Smooth muscle cell of the brain vasculature (primary cell): Measurements from ENCODE around the gene CFAP73.
"Not testable (repeated sequence)": the region's sequence is repeated elsewhere in the genome, so short reads cannot be mapped to it uniquely, and the experiment has no call there.

Source experiments
- DNase-seq: peaks from one replicate; pipeline ENCODE4 v3.0.0-alpha.2; 2012; ENCODE audit warnings: low read depth, low spot score

The CFAP73 gene

DNA sequence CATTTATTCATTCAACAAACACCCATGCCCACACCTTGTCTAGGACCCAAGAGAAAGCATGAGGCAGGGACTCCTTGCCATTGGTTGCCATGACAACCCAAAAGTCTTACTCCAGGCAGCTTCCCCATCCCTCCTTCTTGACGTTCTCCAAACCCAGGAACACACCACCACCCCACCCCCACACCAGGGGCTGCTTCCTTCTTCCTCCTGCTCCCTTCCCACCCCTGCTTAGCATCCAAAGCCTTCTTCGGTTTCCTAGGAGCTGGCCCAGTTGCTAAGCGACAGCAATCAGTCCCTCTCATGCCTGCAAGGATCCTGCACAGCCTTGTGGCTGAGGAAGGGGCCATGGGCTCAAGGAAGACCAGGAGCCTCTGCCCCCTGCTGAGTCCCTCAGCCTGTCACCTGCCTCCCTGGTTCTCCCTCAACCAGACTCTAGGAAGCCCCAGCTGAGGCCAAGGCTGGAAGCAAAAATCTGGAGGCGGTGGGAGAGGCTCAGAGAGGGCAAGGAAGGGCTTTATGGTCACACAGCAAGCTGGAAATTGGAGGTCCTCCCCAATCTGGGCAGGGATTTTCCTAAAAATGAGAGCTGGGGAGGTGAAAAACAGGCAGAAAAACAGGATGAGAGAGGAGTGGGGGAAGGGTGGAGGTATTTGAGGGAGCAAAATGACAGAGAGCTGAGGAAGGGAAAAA is 29.4 kb upstream of the CFAP73 start:
- no peak for DNase-seq

DNA sequence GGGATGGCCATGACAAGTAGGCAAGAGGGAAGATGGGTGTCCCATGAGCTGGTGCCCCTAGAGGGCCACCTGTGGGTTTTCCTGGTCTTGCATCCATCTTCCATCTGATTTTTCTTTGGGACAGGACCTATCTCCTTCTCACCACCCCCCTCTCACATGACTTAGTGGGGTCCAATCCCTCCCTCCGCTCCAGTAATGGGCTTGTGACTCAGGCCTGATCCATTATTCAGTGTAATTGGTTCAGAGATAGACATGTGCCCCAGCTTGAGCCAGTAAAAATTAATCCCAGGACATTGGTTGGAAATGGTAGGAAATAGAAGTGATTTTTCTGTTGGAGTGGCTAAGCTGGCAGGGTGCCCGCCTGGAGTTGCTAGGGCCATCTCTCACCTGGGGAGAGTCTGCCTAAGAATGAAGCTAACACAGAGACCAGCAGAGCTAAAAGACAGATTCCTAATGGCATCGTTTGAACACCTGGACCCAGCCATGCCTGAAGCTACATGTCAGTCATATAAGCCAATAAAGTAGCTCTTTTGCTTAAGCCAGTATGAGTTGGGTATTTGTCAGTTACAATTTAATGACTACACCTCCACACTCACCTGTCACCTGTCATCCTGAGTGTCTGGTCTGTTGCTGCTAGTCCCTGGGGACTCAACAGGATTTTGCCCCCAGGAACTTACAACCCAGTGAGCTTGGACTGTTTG is 28.7 kb upstream of the CFAP73 start:
- DNase-seq, result no peak

DNA sequence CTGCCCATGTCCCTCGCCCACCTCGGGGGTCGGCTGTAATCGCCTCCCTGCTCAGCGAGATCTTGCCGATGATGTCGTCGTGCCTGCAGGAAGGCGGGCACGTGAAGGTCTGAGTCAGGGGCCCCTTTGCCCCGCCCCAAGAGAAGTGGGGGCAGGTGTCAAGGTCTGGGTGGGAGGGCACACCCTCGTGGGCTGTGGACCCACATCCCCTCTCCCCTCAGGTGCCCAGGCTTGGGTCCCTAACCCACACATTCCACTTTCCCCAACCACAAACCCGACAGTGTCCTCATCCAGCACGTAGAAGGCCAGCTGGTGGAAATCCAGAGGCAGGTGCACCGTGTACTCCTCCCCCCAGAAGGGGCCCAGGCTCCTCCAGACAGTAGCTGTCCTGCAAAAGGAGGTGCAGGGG is 21.7 kb upstream of the CFAP73 start:
- no peak for DNase-seq

DNA sequence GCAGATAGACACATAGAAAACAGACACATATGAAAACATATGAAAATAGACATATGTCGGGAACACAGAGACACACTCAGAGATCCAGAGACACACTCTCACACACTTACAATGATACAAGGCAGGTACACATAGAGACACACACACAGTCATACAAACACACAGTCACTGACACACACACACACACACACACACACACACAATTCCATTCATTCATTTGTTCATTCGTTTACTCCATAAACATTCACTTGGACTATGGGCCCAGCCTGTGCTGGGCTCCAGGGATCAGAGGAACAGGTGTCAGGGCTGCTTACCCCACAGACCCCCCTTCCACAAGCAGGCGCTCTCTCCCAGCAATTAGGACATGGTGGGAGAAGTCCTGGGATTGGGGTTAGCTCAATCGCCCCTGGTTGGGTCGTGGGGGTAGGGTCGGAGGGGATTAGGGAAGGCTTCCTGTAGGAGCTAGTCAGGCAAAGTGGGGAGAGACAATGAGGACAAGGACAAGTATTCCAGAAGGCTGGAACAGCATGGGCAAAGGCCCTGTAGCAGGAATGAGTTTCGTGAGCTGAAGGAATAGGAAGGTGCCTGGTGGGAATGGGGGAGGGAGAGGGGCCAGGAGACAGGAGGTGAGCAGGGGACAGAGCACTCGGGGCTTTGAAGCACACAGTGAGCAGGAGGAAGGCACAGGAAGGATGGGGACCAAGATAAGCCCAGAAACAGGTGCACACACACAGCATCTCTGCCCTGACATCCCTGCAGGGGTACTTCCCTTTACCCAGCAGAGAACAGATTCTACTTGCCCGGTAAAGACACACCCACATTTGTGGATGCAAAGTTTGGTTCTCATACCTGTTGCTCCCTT is 20.5 kb upstream of the CFAP73 start:
- DNase-seq, result no peak

DNA sequence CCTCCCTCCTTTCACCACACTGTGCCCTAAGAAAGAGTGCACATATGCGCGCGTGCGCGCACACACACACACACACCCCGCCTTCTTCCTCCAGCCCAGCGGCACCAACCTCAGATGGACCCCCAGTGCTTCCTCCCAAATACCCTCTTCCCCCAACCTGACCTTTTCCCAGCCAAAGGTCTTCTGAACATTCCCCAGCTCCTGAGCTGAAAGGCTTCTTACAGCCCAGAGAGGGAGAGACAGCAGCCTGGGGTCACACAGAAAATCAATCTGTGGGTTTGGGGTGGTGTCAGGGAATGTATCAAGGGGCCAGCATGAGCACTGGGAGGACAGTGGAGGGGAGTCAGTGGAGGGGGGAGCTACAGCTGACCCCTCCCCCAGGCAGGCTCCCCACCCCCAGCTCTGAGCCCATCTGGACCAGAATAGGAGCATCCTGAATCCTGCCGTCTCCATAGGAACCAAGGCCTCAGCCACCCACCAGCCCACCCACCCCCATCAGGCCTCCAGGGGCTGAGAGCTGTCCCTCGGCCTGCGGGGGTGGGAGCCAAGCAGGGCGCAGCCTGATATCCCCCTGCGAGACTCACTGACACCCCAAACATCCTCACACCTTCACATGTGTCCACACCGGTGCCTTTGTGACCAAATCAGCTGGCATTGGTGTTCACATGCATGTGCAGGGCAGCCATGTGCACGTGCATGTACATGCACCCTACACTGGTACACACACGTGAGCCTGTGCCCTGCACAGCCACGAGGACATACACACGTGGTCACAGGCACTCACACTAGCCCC is 19.7 kb upstream of the CFAP73 start:
- no peak for DNase-seq

DNA sequence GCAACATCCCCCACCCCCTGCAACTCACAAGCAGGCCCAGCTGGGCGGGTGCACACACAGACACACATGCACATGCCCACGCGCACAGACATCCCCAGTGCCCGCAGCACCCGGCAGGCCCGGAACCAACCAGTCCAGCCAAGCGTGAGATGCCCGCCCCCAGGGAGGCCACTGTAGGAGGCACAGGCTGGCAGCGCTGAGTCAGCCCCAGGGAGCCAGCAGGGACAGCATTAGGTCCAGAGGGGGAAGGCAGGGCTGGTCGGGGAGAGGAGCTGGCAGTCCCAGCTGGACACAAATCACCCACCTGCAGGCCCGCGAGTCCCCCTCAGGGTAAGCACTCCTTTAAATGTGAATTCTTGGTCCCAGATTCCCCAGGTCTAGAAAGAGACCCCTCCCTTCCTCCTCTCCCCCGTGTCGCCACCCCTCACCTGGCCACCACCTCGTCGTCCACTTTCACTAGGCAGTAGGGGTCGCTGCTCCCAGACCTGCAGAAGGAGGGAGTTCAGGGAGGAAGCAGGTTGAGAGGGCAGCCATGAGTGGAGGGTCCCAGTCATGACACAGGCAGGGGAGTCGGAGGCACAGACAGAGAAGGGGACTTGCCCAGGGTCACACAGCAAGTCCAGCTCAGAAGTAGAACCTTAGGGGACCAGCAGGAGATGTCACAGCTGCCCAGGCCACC is 18.9 kb upstream of the CFAP73 start:
- DNase-seq, result no peak

DNA sequence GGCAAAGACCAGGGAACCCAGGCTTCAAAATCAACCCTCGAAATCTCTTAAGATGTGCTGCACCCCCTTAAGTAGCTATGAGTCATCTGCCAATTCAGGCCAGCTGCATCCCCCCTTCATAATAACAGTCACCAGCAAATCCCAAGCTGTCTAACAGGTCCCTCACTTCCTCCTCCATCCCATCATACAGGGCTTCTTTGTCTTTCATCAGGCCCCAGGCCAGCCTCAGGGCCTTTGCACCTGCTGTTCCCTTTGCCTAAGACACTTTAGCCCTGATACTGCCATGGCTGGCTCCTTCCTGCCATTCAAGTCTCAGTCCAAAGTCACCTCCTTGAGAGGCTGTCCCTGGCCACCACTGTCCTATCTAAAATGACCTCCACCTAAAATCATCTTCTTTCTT is 18.0 kb upstream of the CFAP73 start:
- no peak for DNase-seq

DNA sequence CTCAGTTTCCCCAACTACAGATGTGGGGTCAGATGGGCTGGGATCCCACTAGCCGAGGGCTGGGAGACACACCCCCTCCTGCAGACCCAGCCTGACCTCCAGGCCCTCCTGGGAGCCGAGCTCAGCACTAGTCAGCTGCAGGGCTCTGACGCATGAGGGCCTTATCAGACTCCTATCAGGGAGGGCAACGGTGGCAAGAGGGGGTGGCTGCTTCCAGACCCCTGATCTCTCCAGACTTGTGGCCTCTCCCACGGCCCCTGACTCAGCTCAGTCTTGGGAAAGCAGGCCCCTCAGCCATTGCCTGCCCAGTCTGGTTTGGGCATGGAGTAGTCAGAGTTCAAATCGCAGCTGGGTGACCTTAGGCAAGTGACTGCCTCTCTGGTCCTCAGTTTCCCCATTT is 16.5 kb upstream of the CFAP73 start:
- no peak for DNase-seq

DNA sequence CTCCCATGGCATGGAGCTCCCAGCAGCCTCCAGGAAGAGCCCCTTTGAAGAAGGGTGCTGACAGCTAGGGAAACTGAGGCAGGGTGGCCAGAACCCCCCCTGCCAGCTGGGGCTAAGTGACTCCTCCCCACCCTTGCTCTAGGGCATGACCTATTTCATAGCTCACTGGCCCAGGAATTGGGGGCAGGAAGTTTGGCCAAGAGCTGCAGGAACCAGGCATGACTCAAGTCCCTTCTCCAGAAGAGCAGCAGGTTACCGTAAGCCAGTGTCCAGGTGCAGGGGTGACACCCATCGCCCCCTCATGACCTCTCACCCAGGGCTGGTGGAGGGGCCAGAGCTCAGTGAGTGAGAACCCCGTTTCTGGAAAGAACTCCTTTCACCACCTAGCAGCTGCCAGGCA is 15.9 kb upstream of the CFAP73 start:
- no peak for DNase-seq

DNA sequence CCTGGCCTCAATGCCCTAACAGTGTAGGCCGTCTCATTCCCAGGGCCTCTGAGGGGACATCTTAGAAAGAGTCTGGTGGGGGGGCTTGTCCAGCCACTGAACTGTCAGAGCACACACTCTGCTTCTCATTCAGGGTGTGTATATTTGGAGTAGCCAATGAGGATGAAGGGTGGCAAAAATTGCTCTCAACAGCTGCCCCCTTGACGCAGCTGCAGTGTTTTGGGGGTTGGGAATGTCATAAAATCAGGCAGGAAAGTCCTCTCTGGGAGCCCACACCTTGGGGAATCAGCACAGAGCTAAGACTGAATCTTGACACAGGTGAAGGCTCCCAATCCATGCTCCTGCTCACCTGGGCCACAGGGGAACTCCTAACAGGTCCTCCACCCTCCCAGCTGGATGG is 15.5 kb upstream of the CFAP73 start:
- no peak for DNase-seq

DNA sequence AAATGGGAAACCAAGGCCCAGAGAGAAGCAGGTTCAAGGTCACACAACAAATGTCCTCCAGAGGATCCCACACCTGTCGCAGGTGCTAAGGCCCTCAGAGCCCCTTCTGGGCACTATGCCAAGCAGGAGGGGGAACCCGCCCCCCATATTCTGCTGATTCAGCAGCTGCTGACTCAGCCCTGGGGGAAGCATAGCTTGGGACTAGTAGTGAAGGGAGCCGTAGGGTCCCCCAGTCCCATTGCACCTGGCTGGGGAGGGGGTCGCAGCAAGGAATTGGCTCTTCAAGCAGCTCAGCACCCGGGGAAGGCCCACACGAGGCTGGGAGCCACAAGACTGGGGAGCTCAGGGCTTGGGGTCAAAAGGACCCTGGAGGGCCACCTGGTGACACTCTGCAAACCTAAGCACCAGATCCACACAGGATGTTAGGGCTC is 15.0 kb upstream of the CFAP73 start:
- DNase-seq, result no peak

DNA sequence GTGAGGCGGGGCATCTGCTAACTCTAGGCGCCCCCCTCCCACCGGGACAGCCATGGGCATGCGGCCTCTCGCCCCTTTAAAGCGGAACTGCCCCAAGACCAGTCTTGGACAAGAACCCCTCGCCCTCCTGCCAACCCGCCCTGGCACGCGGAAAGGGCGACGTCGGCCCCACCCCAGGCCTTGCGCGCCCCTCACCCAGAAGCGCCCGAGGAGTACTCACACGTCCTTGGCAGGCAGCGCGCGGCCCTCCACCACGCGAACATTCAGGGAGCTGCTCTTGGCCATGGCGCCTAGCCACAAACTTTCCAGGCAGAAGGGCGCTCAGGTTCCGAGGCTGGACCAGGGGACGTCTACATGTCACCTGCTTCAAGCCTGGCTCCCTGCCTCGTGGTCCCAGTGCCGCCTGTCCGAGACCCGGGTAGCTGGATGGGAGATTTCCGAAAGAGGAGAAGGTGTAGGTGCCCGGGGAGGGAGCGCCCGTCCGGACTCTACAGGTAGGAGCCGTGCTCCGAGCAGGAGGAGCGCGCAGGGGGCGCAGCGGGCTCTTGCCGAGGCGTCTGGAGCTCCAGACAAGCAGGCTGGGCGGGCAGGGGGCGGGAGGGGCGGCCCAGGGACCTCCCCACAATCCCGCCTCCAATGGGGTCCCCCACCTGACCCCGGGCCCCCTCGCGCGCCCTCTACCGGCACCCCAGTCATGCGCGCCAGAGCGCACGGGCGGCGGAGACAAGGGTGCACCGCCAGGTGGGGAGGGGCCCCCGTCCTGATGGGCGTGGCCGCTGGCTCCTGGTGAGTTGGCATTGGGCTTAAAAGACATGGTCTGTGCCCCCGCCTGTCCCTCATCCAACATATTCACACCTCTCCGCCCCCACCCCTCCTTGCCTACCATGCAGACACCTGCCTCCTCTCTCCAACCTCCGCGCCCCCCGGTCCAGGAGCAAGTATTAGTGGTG is 14.1 kb upstream of the CFAP73 start, which contains the start of gene RASAL1:
Gene RASAL1 (minus strand): TSS at position 584 of the 950 bp plus-strand sequence. CDS start 299 bp downstream, at position 285.
- DNase-seq, result no peak

DNA sequence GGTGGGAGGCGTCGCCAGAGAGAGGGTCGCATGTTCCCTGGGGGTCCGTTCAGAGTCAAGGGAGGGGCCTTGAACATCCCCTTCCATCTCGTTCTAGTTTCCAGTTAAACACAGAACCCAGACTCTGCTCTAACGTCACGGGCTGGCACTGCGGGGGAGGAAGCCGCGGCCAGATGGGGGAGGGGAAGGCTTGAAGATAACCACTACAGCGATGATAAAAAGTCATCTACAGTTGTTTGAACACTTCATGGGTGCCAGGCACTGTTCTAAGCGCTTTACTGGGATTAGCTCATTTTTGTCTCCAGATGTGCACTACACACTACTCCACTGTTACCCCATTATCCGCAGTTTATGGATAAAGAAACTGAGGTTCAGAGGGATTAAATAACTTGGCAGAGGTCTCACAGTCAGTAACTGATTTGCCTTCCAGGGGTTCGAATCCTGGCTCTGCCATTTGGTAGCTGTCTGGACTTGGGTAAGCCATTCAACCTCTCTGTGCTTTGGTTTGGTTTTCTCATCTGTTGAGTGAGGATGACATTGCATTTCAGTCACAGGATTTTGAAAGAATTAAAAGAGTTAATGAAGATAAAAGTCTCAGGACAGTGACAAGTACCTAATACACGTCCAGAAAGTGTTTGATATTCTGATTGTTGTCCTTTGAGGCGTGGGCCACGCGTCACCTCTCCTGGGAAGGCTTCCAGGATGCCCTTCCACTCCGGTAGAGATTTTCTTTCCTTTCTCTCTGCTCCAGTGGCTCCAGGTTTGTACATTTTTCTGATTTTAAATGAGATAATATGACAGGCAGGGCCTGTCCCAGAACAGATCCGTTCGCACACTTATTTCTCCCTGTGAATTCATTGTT is 13.2 kb upstream of the CFAP73 start:
- no peak for DNase-seq

DNA sequence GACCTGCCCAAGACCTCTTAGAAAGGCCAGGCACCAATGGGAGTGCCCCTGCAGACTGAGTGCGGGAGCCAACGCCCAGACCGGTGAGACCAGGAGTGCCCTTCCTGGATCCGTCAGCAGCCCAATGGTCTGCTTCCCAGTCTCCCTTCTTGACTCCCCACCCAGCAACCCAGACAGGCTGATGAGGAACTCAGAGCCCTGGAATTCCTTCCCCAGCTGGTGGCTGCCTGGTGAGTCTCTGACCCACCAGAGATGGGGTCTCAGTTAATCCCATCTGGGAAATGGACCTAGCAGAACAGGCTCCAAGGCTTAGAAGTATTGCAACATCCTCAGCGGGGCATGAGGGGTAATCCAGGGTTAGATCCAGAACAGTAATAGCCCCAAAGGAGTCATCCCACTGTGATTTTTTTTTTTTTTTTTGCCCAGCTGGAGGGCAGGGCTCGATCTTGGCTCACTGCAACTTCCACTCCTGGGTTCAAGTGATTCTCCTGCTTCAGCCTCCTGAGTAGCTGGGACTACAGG is 12.5 kb upstream of the CFAP73 start:
- DNase-seq, result no peak

DNA sequence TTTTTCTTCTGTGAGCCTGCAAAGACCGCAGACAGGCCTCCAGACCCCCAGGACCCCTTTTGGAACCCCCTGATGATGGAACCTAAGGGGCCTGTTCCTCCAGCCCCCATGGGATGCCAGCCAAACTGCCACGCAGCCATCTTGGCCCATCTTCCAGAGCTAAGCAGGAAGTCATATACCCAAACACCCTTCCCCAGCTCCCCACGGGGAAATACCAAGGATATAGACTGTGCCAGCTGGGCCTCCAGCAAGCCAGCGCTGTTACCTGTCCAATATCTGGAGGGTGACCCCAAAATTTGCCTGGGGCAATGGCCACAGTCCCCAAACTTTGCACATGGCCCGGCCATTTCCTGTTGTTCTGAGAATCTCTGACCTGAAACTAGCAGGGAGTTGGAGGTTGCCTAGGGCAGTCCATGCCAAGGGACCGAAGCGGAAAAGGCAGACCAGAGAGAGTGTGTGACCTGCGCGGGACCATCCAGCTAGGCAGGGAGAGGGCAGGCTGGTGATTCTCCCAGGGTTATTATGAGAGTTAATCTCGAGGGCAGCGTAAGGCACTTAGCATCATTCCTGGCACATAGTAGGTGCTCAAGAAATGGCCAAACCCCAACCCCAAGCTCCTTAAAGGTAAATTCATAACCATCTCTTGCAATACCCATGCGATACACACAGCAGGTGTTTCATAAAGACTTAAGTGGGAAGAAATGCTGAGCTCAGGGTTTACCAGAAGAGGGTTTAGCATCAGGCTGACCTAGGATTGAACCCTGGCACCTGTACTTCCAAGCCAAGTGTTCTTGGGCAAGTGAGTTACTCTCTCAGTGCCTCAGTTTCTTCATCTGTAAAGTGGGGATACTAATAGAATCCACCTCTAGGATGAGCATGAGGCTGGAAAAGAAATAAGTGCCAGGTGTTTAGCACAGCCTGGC is 11.4 kb upstream of the CFAP73 start:
- no peak for DNase-seq

DNA sequence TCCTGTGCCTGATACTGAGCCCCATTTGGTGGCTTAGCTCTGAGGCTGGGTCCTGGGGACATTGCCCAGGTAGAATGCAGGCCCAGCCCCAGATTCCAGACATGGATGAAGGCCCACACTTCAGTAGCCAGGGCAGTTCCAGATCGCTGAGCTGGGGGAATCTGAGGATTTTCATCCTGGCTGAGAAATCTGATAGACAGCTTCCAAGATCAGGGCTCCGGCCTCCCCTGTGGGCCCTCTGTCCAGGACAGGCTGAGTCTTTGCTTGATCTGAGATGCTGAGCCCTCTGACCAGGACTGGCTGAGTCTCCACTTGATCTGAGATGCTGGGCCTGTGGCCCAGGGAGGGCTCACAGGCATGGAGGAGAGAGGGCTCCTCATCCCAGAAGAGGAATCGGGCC is 10.7 kb upstream of the CFAP73 start:
- no peak for DNase-seq

DNA sequence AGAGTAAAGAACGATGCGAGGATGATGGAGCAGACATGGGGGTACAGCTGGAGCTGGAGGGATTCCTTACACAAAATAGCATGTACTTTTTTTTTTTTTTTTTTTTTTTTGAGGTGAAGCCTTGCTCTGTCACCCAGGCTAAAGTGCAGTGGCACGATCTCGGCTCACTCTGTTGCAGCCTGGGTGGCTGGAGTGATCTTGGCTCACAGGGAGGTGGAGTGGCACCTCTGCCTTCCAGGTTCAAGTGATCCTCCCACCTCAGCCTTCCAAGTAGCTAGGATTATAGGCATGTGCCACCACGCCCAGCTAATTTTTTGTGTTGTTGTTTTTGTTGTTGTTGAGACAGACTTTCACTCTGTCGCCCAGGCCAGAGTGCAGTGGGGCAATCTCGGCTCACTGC is 8.8 kb upstream of the CFAP73 start:
- DNase-seq, result no peak

DNA sequence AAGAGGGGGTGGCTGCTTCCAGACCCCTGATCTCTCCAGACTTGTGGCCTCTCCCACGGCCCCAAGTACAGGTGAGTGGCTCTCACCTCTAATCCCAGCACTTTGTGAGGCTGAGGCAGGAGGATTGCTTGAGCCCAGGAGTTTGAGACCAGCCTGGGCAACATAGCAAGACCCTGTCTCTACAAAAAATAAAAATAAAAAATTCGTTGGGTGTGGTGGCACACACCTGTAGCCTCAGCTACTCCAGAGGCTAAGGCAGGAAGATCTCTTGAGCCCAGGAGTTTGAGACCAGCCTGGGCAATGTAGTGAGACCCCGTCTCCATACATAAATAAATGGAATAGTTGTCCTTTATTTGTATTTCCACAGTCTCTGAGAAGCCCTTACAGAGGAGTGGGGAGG is 7.8 kb upstream of the CFAP73 start:
- DNase-seq, result not testable (repeated sequence)
